GM19240 (cell line): ENCODE results near the gene GNPTAB.
A peak's percentile ranks its signal among the peaks of the same experiment; 100 is the strongest.

Source experiments
- DNase-seq: peaks from one replicate; pipeline ENCODE4 v3.0.0; 2011; ENCODE audit warnings: low spot score; ENCODE audit not compliant: insufficient read length

GNPTAB gene

DNA sequence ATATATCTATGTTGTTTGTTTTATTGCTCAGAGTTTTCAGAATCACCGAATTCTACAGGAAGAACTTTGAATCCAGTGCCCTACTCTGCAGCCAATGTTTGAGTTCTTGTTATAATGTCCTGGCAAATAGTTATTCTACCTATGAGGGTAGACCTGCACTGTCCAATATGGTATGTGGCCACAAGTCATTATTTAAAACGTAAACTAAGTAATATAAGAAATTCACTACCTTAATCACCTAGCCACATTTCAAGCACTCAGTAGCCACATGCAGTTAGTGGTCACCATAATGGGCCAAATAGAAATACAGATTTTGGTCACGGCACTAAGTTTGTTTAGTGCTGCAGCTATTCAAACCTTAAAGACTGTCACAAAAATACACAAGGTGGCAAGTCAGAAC lies 26.4 kb downstream of the GNPTAB start:
- DNase-seq = no peak

DNA sequence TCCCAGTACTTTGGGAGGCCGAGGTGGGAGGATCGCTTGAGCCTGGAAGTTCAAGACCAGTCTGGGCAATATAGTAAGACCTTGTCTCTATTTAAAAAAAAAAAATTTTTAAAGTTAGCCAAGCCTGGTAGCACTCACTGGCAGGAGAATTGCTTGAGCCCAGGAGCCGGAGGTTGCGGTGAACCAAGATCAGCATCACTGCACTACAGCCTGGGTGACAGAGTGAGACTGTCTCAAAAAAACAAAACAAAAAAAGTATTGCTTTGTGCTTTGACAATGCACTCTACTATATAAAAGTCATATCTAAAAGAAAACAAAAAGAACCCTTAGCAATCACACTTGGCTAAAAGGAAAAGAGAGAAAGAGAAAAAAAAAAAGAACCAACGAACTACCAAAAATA lies 26.8 kb downstream of the GNPTAB start:
- DNase-seq = no peak

DNA sequence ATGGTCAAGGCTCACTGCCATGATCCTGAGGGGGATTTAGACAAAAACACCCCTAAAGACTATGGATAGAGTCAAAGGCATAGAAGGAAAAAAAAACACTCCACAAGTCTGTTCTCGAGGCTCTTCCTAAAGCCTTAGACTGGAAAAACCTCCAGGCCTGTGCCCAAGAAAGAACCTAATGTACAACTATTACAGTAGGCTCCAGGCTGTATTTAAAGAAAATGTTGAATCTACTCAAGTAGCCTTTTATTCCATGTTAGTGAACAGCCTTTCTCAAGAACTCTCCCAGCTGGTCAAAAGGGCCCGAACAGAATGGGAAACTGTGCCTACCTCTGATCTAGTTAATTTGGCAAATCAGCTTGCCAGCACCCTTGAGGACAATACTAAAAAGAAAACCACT lies 28.3 kb downstream of the GNPTAB start:
- DNase-seq = no peak

DNA sequence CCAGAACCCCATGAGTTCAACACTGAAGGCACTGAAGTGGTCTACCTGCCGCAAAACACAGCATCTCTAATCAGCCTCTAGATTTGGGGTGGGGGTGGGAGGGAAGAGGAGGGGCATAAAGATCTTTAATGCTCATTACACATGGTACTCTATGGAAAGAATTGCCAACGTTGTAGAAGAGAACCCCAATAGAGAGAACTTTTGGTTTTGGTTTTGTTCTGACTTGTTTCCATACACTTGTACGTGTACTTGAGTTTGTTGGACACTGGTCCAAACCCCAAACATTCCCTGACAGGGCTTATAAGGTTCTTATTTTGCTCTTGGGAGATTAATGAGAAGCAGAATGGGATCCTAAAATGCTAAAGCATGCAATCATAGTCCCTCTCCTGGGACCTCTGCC lies 31.0 kb downstream of the GNPTAB start:
- no peak for DNase-seq

DNA sequence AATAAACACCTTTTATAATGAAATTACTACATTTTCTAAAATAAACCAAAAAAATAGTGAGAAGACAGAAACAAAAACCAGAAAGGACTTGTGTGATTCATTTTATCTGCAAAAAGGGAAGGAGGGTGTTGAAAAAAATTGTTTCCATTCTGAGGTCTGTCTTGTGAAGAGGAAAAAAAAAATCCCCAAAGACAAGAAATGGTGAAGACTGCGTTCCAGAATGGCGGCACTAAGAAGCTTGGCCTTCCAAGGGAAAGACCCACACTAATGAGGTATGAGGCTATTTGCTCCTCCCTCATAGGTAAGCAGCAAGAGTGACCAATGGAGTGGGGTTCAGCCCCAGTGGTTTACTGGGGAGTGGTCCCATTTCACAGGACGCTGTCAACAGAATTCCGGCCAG lies 35.0 kb downstream of the GNPTAB start:
- DNase-seq = no peak

DNA sequence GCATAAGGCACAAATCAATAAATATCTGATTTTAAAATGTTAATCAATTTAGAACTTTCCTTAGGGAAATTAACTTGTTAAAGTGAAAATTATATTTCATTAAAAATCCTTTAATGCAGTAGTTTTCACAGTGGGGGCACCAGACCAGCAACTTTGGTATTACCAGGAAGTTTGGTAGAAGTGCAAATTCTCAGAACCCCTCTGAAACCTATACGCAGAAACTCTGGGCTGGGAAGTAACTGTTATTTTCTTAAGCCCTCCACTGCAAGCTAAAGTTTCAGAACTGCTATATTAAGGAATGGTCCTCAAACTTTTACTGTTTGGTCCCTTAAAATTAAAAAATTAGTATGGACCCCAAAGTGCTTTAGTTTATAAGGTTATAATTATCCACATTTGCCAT lies 35.7 kb downstream of the GNPTAB start:
- DNase-seq = no peak

DNA sequence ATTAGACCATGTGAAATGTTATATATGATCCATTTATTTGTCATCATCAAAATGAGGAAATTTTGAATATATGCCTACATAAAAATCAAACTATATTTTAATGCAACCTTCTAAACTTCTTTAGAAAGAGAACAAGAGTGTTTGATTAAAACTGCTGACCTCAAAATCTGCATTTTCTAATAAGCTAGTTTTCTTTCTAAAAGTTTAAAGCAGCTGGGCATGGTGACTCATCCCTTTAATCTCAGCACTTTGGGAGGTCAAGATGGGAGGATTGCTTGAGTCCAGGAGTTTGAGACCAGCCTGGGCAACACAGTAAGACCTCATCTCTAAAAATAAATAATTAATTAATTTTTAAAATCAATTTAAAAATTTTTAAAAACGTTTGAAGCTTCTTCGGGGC lies 36.2 kb downstream of the GNPTAB start:
- no peak for DNase-seq

DNA sequence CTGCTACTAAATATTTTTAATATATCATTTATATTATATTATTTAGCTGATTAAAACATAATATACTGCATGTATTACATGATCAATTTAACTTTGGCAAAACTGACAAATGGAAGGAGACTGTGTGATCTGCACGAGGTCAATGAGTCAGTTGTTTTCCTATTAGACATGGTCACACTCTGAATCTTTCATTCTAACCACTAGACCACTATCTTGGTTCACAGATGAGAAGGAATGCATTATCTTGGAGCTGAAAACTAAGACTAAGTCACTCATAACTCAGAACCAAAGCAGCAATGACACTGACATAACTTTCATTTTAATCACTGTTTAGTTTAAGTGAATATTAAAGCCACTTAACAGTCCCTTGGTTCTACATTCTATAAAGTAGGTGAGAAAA lies 37.4 kb downstream of the GNPTAB start:
- DNase-seq = no peak

DNA sequence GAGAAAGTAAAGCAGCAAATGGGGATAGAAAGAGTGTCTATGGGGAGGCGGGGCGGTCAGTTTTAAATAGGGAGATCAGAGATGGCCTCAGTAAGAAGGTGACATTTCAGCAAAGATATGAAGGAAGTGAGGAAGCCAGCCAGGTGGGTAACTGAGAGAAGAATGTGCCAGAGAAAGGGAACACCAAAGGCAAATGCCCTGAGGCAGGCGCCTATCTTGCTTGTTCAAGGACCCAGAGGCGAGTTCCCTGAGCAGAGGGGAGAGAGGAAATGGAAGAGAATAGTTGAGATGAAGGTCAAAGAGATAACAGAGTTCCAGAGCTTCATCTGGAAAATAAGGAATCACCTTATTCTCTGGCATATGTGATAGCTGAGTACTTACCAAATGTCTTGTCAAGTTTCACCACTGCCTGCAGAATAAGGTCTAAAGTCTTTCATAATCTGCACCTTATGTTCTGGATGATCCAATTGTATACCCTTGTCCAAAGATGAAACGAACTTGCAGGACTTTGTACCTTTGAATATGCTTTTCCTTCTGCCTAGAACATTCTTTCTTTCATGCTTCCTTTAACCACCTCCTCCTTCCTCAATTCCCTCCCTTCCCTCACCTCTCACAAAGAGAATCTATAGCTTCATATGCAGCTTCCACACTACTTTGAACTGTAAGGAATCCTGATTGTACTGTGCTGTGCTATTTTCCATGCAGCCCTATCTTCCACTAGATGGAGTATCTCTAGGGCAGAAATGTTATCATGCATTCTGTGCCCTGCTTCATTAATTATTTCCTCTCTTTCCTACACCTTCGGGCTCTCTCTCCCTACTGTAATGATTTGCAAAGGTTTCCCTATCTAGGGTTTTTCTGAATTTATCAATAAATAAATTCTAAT lies 38.5 kb downstream of the GNPTAB start:
- no peak for DNase-seq

DNA sequence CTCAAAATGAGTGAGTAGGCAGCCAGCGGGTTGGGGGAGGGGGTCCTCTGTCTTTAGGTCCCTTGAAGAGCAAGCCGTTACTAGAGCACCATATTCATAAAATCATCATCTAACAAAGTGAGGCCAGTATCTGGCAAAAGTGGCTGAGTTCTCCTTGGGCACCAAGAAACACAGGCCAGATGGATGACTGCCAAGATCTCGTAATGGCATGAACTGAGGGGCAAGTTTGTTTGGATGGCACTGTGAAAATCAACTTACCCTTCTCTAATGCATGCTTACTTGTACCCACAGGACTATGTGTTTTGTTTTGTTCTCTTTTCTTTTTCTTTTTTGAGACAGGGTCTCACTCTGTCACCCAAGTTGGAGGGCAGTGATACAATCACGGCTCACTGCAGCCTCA lies 41.6 kb downstream of the GNPTAB start:
- DNase-seq = no peak

DNA sequence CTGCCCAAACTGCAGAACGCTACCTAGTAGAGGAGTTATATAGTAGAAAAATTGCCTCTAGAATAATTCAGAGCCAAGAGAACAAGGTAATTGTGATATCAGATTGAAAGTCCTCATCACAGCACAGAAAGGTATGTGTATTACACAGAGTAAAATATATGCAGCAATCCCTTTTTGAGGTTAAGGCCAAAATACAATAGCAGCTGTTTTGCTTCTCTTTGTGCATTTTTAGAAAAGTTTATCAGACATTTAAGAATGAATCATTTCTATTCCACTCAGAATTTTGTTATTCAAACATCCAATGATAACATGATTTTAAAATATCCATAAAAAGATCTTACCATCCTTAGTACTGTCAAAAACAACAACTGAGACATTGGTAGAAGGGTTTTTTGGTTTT lies 45.1 kb downstream of the GNPTAB start:
- no peak for DNase-seq

DNA sequence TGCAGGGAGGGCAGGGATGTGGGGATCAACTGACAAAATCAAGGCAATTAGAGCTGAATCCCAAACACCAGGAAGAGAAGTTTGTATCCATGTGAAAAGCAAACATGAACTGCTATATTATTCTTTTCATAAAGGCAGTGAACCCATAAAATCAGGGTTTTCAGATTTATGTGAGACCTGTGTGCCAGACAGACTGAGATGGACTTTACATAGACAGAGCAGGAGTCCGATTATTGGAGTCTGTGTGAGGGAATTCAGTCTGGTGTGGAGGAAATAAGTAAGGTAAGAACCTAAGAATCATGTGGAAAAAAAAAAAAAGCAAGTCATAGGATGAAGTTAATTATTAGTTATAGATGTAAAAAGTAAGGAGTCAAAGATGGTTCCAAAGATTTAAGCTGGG lies 46.4 kb downstream of the GNPTAB start:
- no peak for DNase-seq

DNA sequence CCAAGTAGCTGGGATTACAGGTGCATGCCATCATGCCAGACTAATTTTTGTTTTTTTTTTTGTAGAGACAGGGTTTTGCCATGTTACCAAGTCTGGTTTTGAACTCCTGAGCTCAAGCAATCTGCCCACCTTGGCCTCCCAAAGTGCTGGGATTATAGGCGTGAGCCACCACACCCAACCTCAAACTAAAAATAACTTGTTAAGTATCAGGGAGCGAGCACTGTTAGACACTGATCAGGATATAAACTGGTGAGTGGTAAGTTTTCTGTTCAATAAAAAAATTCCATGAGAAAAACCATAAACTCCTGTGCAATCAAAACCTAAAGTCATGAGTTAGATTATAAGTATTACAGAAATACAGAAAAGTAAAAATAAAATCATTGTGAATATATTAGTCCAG lies 46.9 kb downstream of the GNPTAB start:
- DNase-seq = no peak

DNA sequence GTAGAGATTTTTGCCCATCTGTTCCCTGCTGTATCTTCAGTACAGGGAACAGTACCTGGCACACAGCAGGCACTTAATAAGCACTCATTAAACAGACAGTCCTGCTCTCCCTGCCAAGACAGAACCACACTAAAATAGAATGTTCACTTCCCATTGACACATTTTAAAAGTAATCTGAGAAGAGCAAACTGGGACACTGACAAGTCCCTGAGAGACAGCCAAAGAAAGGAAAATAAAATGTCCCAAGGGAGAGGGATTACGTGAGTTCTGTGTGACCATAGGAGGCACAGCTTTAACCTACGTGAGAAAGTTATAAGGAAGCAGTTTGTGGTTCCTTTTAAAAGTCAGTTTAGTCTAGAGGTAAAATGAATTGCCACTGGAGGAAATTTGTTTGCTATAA lies 47.6 kb downstream of the GNPTAB start:
- DNase-seq = no peak

DNA sequence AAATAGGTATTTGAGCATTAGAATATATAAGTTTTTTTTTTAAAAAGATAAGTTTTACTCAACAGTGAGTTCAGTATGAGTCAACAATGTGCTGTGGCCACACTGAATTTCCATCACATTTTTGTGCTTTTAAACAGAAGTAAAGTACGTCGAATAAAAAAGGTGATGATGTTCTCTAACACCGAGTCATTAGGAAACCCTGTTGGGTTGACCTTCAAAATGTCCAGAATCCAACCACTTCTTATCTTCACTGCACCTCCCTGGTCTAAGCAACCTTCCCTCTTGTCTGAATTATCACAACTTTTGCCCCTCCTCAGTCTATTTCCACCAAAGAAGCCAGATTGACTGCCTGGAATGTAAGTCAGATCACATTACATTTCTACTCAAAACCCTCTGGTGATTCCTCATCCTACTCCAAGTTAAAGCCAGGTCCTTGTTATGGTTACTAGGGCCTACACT lies 48.5 kb downstream of the GNPTAB start:
- DNase-seq = no peak

DNA sequence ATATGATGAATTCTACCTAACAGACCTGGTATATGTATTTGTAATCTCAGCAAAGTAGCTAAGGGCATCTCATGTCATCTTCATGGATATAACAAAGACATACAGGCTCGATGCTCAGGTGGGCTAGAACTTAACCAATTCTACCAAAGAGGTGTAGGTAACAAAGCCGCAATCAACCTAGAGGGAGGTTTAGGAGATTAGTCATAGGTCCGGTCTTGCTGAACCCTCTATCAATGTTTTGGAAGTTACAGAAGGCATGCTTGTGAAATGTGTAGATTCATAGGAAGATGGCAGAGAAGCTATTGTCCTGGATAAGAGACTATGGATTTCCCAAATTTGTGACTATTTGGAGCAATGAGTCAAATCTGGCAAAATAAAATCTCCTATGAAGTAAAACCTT lies 48.9 kb downstream of the GNPTAB start:
- no peak for DNase-seq

DNA sequence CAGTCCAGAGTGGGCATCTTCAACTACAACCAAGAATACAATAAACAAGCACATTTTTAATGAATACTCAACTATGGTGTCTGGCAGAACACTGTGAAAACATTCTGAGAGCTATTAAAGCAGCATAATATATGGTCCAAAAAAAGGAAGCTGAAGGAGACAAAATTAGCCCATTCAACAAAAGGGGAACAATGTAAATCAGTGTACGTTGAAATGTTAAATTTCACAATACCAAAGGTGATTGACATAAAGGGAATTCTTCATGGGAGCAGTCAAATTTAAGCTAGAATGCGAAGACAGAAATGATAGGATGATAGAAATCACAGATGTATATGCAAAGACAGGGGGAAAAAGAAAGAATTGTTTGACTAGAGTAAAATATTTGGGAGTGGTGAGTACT lies 50.2 kb downstream of the GNPTAB start:
- no peak for DNase-seq

DNA sequence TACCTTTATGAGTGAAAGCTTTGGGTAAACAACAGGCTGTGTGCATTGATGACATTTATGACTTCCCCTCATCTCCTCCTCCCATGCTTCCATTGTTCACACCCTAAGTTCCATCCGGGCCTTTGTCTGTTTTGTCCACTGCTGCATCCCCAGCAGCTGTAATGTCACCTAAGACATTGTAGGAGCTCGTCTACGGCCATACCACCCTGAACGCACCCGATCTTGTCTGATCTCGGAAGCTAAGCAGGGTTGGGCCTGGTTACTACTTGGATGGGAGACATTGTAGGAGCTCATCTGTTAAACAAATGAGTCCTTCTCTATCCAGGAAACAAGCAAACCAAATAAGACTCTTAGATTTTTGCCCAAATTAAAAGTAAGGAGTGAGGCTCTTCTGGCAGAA lies 51.1 kb downstream of the GNPTAB start:
- no peak for DNase-seq

DNA sequence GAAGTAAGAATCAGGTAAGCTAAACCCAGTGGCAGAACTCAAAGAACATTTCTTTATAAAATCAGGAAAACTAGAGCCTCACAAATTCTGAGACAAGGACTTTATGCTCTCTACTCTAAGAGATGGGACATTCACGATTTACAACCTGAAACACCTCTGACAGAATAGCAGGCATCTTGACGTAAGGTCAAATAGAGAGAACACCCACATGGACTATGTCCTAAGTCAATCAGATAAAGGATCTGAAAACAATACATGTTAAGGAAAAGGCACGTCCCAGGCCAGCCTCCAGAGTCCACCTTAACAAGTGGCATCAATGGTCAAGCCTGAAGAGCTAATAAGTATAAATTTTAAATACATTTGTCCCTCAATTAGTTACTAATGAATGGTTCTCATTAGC lies 51.6 kb downstream of the GNPTAB start:
- DNase-seq = no peak

DNA sequence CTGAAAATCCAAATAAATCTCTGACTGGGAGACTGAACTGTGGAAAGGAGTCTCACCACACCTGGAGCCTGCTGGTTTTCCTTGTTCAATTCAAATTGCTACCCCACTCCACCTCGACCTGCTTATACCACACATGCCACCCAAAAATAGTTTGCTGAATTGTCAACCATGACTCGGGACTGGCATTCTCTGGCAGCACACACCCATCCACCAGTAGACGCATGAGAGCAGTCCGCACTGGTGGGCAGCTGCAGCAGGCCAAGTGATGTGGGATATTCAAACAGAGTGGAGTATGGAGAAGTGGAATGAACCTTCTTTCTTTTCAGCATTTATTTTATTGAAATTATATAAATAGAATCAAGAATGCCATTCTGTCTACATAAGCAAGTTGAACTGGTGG lies 52.8 kb downstream of the GNPTAB start:
- no peak for DNase-seq

DNA sequence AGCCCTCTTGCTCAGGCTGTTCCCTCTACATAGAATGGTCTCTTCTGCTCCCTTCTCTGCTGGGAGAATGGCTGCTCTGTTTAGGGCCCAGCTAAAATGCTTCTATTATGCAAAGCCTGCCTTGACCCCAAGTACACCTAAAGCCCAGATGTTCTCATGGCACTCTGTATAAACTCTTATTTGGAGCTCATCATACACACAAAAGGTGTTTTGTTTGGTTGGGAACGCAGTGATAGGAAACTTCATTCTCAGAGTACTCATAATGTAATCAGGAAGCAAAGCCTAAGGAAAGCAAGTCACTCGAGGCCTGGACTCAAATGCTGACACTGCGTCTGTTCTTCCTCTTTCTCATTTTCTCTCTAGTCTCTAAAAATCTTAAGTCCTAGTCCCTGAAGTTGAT lies 53.3 kb downstream of the GNPTAB start:
- DNase-seq = no peak

DNA sequence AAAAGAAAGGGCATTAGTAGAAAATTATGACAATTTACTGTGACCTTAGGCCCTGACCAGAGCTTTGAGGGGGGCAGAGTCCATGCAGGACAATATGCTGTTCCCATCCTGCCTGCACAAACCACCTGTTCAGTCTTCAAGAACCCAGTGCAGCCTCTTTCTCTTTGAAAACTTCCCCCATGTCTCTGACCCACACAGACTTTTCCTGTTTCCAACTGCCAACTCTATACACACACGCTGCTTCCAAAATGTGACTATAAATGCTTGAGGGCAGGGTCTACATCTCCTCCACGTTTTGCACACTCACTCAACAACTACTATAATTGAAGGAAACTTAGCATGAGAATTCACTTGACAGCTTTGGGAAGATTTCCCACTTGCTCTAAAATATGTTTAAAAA lies 54.9 kb downstream of the GNPTAB start:
- no peak for DNase-seq

DNA sequence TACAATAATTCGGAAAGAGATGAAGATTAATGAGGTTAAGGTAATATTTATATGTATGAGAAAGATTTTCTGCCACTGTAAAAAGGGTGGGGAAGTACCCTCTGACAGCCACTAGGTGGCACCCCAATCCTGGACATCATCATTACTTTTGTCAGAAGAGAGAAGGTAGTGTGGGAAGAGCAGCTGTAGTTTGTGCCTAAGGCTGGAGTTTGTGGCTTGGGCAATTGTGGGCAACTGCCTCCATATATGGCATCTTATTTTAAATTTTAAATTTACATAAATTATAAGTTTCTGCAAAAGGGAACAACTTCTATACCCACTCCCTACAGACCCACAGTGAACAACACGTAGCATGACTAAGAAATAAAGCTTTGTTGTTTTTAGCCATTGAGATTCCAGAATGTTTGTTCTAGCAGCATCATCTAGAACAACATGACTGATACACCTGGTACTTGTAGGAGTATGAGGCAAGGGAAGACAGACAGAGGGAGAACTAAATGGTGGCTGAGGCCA lies 57.1 kb downstream of the GNPTAB start:
- DNase-seq = peak; percentile 25
